ENCODE results near the gene PRDM16. TPM values are rescaled to one million over a fixed set of nuclear protein-coding genes. Genes with fewer than 3 reads are reported as not detected.

The PRDM16 gene
- total RNA-seq, 1 experiment from 2014 or later, result 0.69 TPM

DNA sequence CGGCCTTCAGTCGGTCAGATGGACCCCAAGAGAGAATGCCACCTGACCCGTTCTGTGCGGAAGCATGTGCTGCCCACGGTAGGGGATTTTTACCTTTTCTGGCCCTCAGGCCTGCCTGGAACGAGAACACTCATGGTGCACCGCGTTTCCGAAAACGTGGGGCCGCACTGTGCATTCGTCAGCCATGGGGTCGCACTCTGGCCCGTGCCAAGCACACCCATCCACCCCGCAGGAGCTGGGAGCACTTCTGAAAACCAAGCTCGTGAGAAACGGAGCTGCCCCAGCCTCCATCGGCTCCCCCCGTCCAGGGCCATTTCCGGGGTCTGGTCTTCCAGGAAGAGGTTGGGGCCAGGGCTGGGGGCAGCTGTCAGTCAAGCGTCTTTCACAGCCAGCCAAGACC lies 72.8 kb downstream of the PRDM16 start:
- no peaks in the 10 kb centered on the region for H3K36me3 ChIP-seq (replicated peaks; ENCODE audit: control insufficient read depth, insufficient read depth, low read length)
- no peaks in the 10 kb centered on the region for H3K27me3 ChIP-seq (ENCODE audit: control insufficient read depth, insufficient read depth, low read length)
- no peak overlapping the region for H3K4me3 ChIP-seq (ENCODE audit: insufficient read depth, low read depth, low read length)
- DNase-seq, result no peak

DNA sequence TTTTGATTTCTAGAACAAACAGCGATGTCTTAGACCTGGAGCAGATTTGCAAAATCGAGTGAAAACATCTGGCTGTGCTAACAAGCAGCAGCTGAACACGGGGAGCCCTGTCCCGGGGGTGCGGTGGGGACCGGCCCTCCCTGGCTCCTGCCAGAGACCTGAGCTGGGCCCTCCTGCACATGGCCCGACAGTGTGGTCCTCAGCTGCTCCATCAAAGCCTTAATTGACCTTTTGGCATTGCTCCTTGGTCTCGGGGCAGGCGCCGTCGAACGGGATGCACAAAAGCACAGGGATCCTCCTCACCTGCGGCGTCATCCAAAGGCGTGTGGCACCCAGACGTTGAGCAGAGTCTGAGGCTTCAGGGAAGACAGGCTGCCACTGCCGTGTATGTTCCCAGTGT lies 73.2 kb downstream of the PRDM16 start:
- no peak overlapping the region for H3K4me3 ChIP-seq (ENCODE audit: insufficient read depth, low read depth, low read length)
- H3K36me3 ChIP-seq (replicated peaks; ENCODE audit: control insufficient read depth, insufficient read depth, low read length), result no peaks in the 10 kb centered on the region
- no peaks in the 10 kb centered on the region for H3K27me3 ChIP-seq (ENCODE audit: control insufficient read depth, insufficient read depth, low read length)
- no peak for DNase-seq

DNA sequence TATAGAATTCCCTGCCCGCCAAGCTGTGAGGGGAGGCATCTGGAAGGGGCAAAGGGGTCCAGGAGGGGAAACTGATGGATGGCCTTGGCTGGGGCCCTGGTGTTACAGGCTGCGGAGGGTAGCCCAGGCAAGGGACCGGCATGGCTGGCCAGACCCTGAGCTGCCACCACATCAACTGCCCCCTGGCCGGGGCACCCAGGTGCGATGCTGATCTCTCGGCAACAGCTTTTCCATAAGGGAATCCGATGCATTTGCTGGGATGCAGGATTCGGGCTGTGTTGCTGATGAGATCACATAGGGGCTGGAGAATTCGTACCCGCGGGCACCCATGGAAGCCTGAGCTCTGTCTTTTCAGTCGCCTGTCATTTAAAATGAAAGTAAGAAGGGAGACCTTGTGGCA lies 73.7 kb downstream of the PRDM16 start:
- no peak overlapping the region for H3K4me3 ChIP-seq (ENCODE audit: insufficient read depth, low read depth, low read length)
- no peaks in the 10 kb centered on the region for H3K27me3 ChIP-seq (ENCODE audit: control insufficient read depth, insufficient read depth, low read length)
- no peaks in the 10 kb centered on the region for H3K36me3 ChIP-seq (replicated peaks; ENCODE audit: control insufficient read depth, insufficient read depth, low read length)
- no peak for DNase-seq

DNA sequence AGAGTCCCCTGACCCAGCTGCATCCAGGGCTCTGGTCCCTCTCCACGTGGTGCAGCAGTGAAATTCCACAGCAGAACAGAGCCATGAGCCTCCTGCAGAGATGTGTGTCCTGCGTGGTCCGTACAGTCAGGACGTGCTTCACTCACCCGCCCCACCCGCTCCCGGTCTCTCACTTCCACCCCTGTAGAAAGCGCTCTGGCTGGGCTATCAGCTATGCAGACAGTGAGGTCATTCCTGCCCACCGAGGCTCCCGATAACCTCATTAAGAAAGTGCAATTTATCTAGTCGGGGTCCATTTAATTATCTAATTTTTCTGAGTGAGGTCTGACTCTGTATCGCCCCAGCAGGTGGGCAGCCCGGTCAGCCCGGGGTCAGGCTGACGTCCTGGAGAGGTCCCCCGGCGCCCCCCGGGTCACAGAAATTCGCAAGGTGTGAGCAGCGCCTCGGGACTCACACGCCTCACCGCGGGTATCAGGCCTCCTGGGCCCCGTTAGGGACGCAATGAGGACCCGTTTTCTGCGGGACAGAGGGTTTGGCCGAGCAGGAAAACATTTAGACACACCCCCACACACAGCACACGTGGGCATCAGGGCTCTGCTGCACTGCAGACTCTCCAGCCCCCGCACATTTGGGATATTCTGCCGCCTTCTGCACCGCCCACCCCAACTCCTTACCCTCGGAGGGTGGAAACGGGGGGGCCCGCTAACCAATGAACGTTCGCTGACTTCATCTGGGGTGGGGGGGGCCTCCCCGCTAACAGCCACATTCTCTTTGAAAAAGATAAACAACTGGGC lies 76.7 kb downstream of the PRDM16 start:
- H3K4me3 ChIP-seq (ENCODE audit: insufficient read depth, low read depth, low read length), result no peak overlapping the region
- H3K36me3 ChIP-seq (replicated peaks; ENCODE audit: control insufficient read depth, insufficient read depth, low read length), result no peaks in the 10 kb centered on the region
- no peak for DNase-seq
- H3K27me3 ChIP-seq (ENCODE audit: control insufficient read depth, insufficient read depth, low read length), result no peaks in the 10 kb centered on the region

DNA sequence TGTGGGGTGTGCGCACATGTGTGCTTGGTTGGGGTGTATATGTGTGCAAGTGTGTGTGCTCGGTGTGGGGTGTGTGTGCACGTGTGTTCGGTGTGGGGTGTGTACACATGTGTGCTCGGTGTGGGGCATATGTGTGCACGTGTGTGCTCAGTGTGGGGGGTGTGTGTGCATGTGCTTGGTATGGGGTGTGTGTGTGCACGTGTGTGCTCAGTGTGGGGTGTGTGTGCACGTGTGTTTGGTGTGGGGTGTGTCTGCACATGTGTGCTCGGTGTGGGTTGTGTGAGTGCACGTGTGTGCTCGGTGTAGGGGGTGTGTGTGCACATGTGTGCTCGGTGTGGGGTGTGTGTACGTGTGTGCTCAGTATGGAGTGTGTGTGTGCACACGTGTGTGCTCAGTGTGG lies 77.5 kb downstream of the PRDM16 start:
- DNase-seq, result no peak
- H3K36me3 ChIP-seq (replicated peaks; ENCODE audit: control insufficient read depth, insufficient read depth, low read length), result no peaks in the 10 kb centered on the region
- H3K4me3 ChIP-seq (ENCODE audit: insufficient read depth, low read depth, low read length), result no peak overlapping the region
- no peaks in the 10 kb centered on the region for H3K27me3 ChIP-seq (ENCODE audit: control insufficient read depth, insufficient read depth, low read length)

DNA sequence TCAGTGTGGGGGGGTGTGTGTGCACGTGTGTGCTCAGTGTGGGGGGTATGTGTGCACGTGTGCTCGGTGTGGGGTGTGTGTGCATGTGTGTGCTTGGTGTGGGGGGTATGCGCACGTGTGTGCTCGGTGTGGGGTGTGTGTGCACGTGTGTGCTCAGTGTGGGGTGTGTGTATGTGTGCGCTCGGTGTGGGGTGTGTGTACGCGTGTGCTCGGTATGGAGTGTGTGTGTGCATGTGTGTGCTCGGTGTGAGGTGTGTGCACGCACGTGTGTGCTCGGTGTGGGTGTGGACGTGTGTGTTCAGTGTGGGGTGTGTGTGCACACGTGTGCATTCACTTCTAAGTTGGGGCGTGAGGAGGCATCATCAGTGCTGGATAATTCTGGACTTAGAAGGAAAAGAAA lies 77.9 kb downstream of the PRDM16 start:
- no peaks in the 10 kb centered on the region for H3K36me3 ChIP-seq (replicated peaks; ENCODE audit: control insufficient read depth, insufficient read depth, low read length)
- no peaks in the 10 kb centered on the region for H3K27me3 ChIP-seq (ENCODE audit: control insufficient read depth, insufficient read depth, low read length)
- H3K4me3 ChIP-seq (ENCODE audit: insufficient read depth, low read depth, low read length), result no peak overlapping the region
- DNase-seq, result no peak

DNA sequence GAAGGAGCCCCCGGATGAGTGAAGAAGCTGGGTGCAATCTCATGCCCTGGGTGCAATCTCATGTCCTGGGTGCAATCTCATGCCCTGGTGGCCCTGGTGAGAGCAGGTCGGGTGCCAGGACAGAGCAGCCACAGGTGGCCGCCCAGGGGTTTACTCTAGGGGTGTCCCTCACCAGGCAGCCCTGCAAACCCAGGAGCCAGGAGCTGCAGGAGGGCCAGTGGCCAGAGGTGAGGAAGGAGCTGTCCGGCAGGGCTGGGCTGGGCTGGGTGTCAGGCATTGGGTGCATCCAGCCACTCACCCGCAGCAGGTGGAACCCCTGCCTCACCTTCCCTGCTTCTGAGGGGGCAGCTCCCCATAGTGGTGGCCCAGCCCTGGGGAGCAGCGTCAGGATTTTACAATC lies 79.2 kb downstream of the PRDM16 start:
- Histone ChIP-seq H3K27me3 (ENCODE audit: control insufficient read depth, insufficient read depth, low read length) (no peaks in the 10 kb centered on the region), H3K4me3 (ENCODE audit: insufficient read depth, low read depth, low read length) (no peak overlapping the region), H3K36me3 (replicated peaks; ENCODE audit: control insufficient read depth, insufficient read depth, low read length) (no peaks in the 10 kb centered on the region)
- DNase-seq, result no peak

DNA sequence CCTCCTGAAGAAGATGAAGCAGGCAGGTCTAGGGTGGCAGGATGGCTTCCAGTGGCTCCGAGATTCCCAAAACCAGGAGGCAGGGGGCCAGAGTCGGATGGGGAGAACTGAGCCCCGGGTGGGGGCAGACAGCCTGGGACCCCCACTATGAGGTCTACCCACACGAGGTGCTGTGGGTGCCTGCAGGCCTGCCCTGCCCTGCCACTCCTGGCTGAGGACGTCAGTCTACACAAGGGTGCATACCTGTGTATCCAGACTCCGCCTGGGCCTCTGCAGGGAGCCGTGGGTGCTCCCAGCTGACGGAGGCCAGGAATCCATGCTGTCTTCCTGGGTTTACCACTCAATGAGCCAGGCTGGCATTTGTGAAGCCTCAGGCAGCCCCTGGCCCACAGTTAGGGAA lies 80.3 kb downstream of the PRDM16 start:
- no peak for DNase-seq
- H3K36me3 ChIP-seq (replicated peaks; ENCODE audit: control insufficient read depth, insufficient read depth, low read length), result no peaks in the 10 kb centered on the region
- no peaks in the 10 kb centered on the region for H3K27me3 ChIP-seq (ENCODE audit: control insufficient read depth, insufficient read depth, low read length)
- H3K4me3 ChIP-seq (ENCODE audit: insufficient read depth, low read depth, low read length), result no peak overlapping the region

DNA sequence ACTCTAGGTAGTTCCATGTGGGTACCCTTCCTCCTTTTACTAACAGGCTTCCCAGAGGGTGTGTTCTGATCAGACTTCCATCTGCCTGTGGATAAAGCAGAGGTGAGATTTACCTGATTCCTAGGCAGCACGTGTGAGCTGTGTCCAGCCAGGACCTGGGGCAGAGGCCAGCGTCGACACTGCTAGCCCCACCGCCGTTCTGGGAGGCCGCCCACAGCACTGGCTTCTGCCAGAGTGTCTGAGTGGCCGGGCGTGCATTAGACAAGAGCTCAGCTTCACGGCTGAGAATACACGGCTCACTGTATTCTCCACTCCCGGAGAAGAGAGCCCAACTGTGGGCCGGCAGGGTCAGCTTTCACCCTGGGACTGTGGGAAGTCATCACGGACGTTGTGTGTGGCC lies 82.5 kb downstream of the PRDM16 start:
- Histone ChIP-seq H3K27me3 (ENCODE audit: control insufficient read depth, insufficient read depth, low read length) (no peaks in the 10 kb centered on the region), H3K4me3 (ENCODE audit: insufficient read depth, low read depth, low read length) (no peak overlapping the region), H3K36me3 (replicated peaks; ENCODE audit: control insufficient read depth, insufficient read depth, low read length) (no peaks in the 10 kb centered on the region)
- DNase-seq, result no peak

DNA sequence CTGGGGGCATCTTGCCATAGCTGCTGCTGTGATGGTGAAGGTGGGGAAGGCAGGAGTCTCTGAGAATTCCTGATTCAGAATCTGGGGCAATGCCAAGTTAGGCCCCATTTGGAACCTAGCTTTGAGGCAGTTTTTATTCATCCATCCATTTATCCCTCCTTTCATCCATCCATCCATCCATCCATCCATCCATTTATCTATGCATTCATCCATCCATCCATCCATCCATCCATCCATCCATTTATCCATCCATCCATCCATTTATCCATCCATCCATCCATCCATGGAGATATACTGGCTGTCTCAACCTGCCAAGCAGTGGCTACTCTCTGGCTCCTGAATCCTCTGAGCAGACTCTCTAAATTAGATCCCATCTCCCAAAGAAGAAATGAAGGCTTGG lies 83.1 kb downstream of the PRDM16 start:
- Histone ChIP-seq H3K4me3 (ENCODE audit: insufficient read depth, low read depth, low read length) (no peak overlapping the region), H3K27me3 (ENCODE audit: control insufficient read depth, insufficient read depth, low read length) (no peaks in the 10 kb centered on the region), H3K36me3 (replicated peaks; ENCODE audit: control insufficient read depth, insufficient read depth, low read length) (no peaks in the 10 kb centered on the region)
- DNase-seq, result no peak

DNA sequence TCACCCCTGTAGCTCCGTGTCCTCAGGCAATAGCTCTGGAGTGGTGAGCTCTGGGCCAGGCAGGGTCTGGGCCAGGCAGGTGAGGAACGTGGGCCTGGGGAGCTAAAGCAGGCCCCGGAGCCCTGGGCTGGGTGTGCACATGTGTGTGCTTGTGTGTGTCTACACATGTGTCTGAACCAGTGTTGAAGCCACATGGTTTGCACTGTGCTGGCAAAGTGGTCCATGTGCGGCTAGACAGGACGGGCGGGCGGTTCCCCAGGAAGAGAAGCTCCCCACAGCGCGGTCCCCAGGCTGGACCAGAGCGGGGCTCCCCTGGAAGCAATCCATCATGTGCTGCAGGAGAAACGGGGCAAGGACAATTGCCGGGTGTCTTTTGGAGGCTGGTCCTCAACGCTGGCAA lies 84.2 kb downstream of the PRDM16 start:
- Histone ChIP-seq H3K4me3 (ENCODE audit: insufficient read depth, low read depth, low read length) (no peak overlapping the region), H3K36me3 (replicated peaks; ENCODE audit: control insufficient read depth, insufficient read depth, low read length) (no peaks in the 10 kb centered on the region), H3K27me3 (ENCODE audit: control insufficient read depth, insufficient read depth, low read length) (no peaks in the 10 kb centered on the region)
- no peak for DNase-seq

DNA sequence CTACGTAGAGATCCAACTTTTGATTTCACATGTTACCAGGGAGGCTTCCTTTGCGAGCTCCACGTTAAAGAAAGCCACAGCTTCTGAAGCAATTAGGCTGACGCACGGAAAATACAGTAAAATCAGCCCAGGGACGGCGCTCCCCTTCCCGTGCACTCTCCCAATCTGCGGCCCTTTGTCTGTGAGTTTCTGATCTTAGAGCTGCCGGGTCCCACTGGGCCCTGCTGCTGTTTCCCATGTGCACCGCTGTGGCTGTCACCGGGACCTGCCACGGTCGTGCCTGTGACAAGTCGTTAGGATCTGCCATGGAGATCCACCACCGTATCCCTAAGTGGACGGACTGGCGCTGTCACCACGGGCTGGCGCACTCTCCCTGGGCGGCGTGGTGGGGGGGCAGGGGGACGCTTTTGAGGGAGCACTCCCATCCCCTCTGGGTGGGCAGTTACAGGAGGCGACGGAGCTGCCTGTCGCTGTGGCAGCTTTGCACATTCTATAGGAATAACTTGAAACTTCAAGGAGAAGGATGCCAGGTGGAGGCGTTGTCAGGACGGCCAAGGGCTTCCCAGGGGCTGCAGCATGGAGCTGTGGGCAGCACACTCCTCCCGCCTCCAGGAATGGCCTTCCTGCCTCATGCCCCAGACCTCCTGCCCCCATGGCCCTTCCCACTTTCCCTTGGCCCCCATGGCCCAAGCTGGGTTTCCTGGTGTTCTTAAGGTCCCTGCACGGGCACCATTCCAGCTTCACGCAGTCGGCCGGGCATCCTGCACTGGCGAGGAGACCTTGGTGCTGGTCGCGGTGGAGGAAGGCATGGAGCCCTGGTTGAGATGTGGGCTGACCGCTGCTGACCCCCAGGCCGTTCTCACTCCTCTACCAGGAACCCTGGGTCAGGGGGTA lies 85.1 kb downstream of the PRDM16 start:
- no peaks in the 10 kb centered on the region for H3K36me3 ChIP-seq (replicated peaks; ENCODE audit: control insufficient read depth, insufficient read depth, low read length)
- no peaks in the 10 kb centered on the region for H3K27me3 ChIP-seq (ENCODE audit: control insufficient read depth, insufficient read depth, low read length)

DNA sequence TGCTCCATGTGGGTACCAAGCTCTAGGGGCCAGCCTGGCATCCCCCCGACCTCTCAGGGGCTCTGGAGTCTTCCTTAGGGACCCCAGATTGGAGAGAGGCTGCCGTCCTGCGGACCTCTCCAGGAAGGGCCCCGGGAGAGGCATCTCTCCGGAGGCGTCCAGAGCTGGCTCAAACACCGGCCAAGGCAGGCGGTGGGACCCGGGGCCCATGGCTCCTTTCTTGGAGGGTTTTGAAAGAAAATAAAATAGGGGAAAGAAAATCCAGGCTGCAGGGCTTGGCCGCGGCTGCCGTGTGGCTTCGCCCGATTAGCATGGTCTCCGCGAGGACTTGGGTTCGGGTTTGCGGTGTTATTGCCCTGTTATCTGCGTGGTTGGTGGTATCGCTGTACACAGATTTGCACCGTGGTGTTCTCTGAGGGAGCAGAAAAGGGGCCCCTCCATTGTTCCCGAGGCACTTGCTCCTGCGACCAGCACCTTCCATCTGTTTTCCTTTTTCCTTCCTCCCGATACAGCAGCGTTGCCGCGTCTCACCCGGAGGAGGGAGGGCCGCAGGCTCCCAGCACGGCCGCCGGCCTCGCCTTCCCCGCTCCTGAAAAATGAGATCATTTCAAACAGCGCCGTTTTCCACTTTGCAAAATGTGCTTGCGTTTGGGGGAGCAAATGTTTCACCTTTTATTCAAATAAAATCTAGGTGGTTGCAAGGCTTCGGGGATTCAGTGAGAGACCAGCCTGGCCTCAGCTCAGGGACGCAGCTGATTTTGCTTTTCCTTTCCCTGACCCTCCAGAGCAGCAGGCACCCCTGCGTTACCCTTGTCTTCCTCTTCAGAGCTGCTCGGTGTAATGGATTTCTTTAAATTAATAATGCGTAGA lies 86.3 kb downstream of the PRDM16 start:
- DNase-seq, result no peak
- H3K27me3 ChIP-seq (ENCODE audit: control insufficient read depth, insufficient read depth, low read length), result no peaks in the 10 kb centered on the region

More for the DNA sequence above, 85.1 kb downstream of the PRDM16 start:
- no peak overlapping the region for H3K4me3 ChIP-seq (ENCODE audit: insufficient read depth, low read depth, low read length)
- DNase-seq, result no peak

DNA sequence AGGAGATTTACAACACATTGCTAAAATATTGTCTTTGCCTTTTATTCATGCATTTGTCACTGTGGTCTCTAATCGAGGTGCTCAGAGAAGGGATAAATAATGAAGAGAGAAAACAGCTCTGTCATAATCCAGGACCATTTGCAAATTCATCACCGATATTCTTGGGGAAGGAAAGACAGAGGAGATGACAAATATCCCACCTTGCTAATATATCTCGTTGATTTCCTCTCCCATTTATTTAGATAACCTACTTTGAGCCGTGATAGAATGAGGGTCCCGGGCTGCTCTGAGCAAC lies 86.9 kb downstream of the PRDM16 start:
- no peaks in the 10 kb centered on the region for H3K27me3 ChIP-seq (ENCODE audit: control insufficient read depth, insufficient read depth, low read length)
- no peak for DNase-seq
- no peak overlapping the region for H3K4me3 ChIP-seq (ENCODE audit: insufficient read depth, low read depth, low read length)
- no peaks in the 10 kb centered on the region for H3K36me3 ChIP-seq (replicated peaks; ENCODE audit: control insufficient read depth, insufficient read depth, low read length)

More for the DNA sequence above, 86.3 kb downstream of the PRDM16 start:
- H3K36me3 ChIP-seq (replicated peaks; ENCODE audit: control insufficient read depth, insufficient read depth, low read length), result no peaks in the 10 kb centered on the region
- no peak overlapping the region for H3K4me3 ChIP-seq (ENCODE audit: insufficient read depth, low read depth, low read length)

Data from H7 (cell line).